Caco-2 (cell line): Measurements from ENCODE around the gene SSTR5. TPM values are rescaled to one million over a fixed set of nuclear protein-coding genes. Genes with fewer than 3 reads are reported as not detected.

ENCODE experiments used
- BruUV-seq: library from RNA; stranded (reverse); fragments of 400-500 nt; replicated peaks from 2 replicates; lab custom pipeline; 2021; lab: Mats Ljungman, UMichigan
- CTCF ChIA-PET: fragments of 300-600 bp; sonication (Branson Sonifier 250); formaldehyde crosslinking; loops from one replicate; lab custom pipeline; 2022; ENCODE audit warnings: antibody characterized with exemption; lab: Charles Lee
- POLR2A ChIA-PET: fragments of 300-600 bp; sonication (Branson Sonifier 250); formaldehyde crosslinking; loops from one replicate; lab custom pipeline; 2022; ENCODE audit warnings: antibody characterized with exemption; lab: Charles Lee
- DNase-seq, 2 experiments: peaks; one replicate each; pipeline versions ENCODE4 v3.0.0 to v3.0.0-alpha.2; 2020 to 2022
- H3K27me3 ChIP-seq: replicated peaks from 2 replicates; pipeline ENCODE4 v1.6.0; 2011; ENCODE audit warnings: low read length; ENCODE audit not compliant: control insufficient read depth, insufficient read depth
- H3K36me3 ChIP-seq: 2 replicates; pipeline ENCODE4 v1.5.1; 2011; ENCODE audit warnings: low read length; ENCODE audit not compliant: control insufficient read depth, insufficient read depth
- H3K4me1 ChIP-seq: fragments of 250-450 bp; sonication (Bioruptor Pico); 2 replicates; pipeline ENCODE4 v1.5.1; 2020; ENCODE audit warnings: mild to moderate bottlenecking
- H3K4me3 ChIP-seq: 2 replicates; pipeline ENCODE4 v1.5.1; 2011; ENCODE audit warnings: low read depth, mild to moderate bottlenecking, control low read depth, low read length
- H3K9me3 ChIP-seq: fragments of 250-450 bp; sonication (Bioruptor Pico); 2 replicates; pipeline ENCODE4 v1.5.1; 2020; ENCODE audit warnings: mild to moderate bottlenecking, moderate library complexity
- H3K27ac Mint-ChIP-seq: one replicate; pipeline ENCODE4 v1.8.0; 2022; ENCODE audit warnings: mixed read lengths; ENCODE audit not compliant: unreplicated experiment
- H3K27me3 Mint-ChIP-seq: one replicate; pipeline ENCODE4 v1.8.0; 2022; ENCODE audit warnings: mixed read lengths; ENCODE audit not compliant: insufficient read depth, unreplicated experiment
- H3K36me3 Mint-ChIP-seq: one replicate; pipeline ENCODE4 v1.8.0; 2022; ENCODE audit warnings: mild to moderate bottlenecking, mixed read lengths; ENCODE audit not compliant: insufficient read depth, unreplicated experiment
- H3K4me1 Mint-ChIP-seq: one replicate; pipeline ENCODE4 v1.8.0; 2022; ENCODE audit warnings: low read depth, mixed read lengths; ENCODE audit not compliant: unreplicated experiment
- H3K4me3 Mint-ChIP-seq: one replicate; pipeline ENCODE4 v1.8.0; 2022; ENCODE audit warnings: mild to moderate bottlenecking, moderate library complexity, mixed read lengths; ENCODE audit not compliant: unreplicated experiment
- H3K9me3 Mint-ChIP-seq: one replicate; pipeline ENCODE4 v1.8.0; 2022; ENCODE audit warnings: mixed read lengths; ENCODE audit not compliant: unreplicated experiment
- intact Hi-C: fragments of 100-400 bp; cut with micrococcal nuclease; formaldehyde crosslinking; loops from one replicate; pipeline ENCODE4 v1.10.0; 2022; ENCODE audit not compliant: unreplicated experiment
- total RNA-seq: library from RNA; stranded (reverse); gene quantifications from 2 replicates; pipeline ENCODE4 v1.2.3, GENCODE V29; 2022
- TF ChIP-seq, protein P1 (sequence below), 2 experiments: fragments of 200-600 bp in 1 of 2; IDR thresholded peaks; 1 replicate in 1 of 2; 2 replicates in 1 of 2; pipeline versions ENCODE4 v1.5.1 to v1.8.0; 2011 to 2022; ENCODE audit warnings: antibody characterized with exemption in 1 of 2, control low read depth in 1 of 2, inconsistent platforms in 1 of 2, low read depth in 1 of 2, low read length in 1 of 2, mild to moderate bottlenecking in 1 of 2, moderate library complexity in 1 of 2; ENCODE audit not compliant: insufficient read depth in 1 of 2, severe bottlenecking in 1 of 2, unreplicated experiment in 1 of 2

SSTR5 gene
- total RNA-seq, 1 experiment from 2014 or later, result 0.23 TPM

DNA sequence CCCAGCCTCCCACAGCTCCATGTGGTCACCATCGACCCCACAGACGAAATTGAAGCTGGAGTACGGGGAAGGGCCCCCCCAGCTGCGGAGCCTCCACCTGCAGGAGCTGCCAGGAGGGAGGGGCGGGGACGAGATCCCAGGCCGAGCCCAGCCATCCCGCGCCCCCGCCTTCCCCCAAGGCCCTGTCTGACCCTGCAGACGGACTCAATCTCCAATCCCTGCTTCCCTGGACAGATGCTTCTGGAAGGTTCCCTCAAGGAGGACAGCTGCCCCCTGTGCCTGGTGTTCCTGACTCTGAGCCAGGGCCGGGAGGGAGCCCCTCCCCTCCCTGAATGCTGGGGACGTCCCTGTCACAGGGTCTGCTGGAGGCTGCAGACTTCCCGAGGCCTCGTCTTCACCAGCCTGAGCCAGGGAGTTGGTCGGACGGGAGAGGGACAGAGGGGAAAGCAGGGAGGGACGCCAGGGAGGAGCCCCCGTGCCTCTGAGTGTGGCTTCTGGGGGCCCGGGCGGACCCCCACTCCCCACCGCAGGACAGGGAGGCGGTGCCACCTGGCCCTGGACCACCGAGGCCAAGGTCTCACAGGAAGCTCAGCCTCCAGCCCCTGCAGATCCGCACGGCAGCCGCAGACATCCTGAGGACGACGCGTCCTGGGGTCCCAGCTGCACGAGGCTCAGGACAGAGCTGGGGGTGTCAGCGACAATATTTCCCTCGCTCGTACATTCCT is 44.8 kb downstream of the SSTR5 start:
- TF ChIP-seq, protein P1, sequence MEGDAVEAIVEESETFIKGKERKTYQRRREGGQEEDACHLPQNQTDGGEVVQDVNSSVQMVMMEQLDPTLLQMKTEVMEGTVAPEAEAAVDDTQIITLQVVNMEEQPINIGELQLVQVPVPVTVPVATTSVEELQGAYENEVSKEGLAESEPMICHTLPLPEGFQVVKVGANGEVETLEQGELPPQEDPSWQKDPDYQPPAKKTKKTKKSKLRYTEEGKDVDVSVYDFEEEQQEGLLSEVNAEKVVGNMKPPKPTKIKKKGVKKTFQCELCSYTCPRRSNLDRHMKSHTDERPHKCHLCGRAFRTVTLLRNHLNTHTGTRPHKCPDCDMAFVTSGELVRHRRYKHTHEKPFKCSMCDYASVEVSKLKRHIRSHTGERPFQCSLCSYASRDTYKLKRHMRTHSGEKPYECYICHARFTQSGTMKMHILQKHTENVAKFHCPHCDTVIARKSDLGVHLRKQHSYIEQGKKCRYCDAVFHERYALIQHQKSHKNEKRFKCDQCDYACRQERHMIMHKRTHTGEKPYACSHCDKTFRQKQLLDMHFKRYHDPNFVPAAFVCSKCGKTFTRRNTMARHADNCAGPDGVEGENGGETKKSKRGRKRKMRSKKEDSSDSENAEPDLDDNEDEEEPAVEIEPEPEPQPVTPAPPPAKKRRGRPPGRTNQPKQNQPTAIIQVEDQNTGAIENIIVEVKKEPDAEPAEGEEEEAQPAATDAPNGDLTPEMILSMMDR (IDR thresholded peaks at IDR 0.05; ENCODE audit: insufficient read depth in 1 of 2, low read depth in 1 of 2, low read length in 1 of 2, severe bottlenecking in 1 of 2, unreplicated experiment in 1 of 2), result no peak
- Mint-ChIP-seq H3K4me3 (no peak overlapping the region), H3K27ac (no peak overlapping the region), H3K9me3 (no peaks in the 10 kb centered on the region), H3K36me3 (no peaks in the 10 kb centered on the region), H3K27me3 (no peaks in the 10 kb centered on the region), H3K4me1 (no peaks in the 10 kb centered on the region)
- Histone ChIP-seq H3K27me3 (no peaks in the 10 kb centered on the region), H3K4me1 (no peaks in the 10 kb centered on the region), H3K4me3 (no peak overlapping the region), H3K36me3 (no peaks in the 10 kb centered on the region), H3K9me3 (no peaks in the 10 kb centered on the region)
- intact Hi-C loops, result no loop called here
- ChIA-PET POLR2A (no interaction called here), CTCF (no interaction called here)
- no peak for DNase-seq
- no TSS peak for BruUV-seq

DNA sequence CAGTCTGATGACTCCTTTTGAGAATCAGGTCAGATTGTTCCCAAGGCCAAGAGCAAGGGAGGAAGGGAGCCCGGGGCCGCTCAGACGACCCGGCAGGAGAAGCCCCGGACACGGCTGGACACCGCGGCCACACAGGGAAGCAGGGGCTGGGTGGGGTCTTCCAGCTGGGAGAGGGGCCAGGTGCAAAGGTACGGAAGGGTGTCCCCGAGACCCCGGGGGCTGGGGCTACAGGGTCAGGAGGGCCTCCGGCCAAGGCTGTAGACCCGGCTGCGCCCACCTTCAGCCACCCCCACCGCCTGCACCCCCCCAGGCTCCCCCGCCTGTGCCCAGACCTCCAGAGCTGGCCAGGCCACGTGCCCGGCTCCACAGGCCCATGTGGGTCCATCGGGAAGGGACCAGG is 45.4 kb downstream of the SSTR5 start:
- ChIA-PET POLR2A (no interaction called here), CTCF (no interaction called here)
- TF ChIP-seq, protein P1 (IDR thresholded peaks at IDR 0.05; ENCODE audit: insufficient read depth in 1 of 2, low read depth in 1 of 2, low read length in 1 of 2, severe bottlenecking in 1 of 2, unreplicated experiment in 1 of 2), result no peak
- no peak overlapping the region for H3K27ac Mint-ChIP-seq
- H3K36me3 Mint-ChIP-seq, result no peaks in the 10 kb centered on the region
- no peak overlapping the region for H3K4me3 Mint-ChIP-seq
- H3K27me3 Mint-ChIP-seq, result no peaks in the 10 kb centered on the region
- Histone ChIP-seq H3K36me3 (no peaks in the 10 kb centered on the region), H3K27me3 (no peaks in the 10 kb centered on the region), H3K4me1 (no peaks in the 10 kb centered on the region), H3K4me3 (no peak overlapping the region), H3K9me3 (no peaks in the 10 kb centered on the region)
- no peaks in the 10 kb centered on the region for H3K9me3 Mint-ChIP-seq
- intact Hi-C loops, result no loop called here
- no TSS peak for BruUV-seq
- DNase-seq, result no peak
- H3K4me1 Mint-ChIP-seq, result no peaks in the 10 kb centered on the region

DNA sequence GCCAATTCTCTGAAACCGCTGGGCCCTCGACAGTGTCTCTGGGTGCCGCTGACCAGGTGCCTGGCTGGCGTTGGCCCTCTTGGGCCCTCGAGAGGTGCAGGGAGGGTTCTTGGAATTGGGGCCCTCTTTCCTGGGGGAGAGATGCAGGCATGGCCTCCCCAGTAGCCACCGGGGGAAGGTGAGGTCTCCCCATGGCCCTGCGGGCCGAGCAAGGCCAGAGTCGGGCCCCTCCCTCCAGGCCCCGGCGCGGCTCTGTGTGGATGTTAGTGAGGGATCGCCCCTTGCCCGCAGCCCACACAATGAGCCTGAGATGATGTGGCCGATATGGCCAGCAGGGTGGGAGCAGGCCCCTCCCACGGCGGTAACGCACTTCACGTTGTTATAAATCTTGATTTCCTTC is 46.6 kb downstream of the SSTR5 start:
- no peaks in the 10 kb centered on the region for H3K9me3 Mint-ChIP-seq
- Histone ChIP-seq H3K4me1 (no peaks in the 10 kb centered on the region), H3K36me3 (no peaks in the 10 kb centered on the region), H3K9me3 (no peaks in the 10 kb centered on the region), H3K27me3 (no peaks in the 10 kb centered on the region), H3K4me3 (no peak overlapping the region)
- no peaks in the 10 kb centered on the region for H3K27me3 Mint-ChIP-seq
- POLR2A ChIA-PET, result no interaction called here
- CTCF ChIA-PET, result no interaction called here
- BruUV-seq, result no TSS peak
- intact Hi-C loops, result no loop called here
- H3K4me1 Mint-ChIP-seq, result no peaks in the 10 kb centered on the region
- no peak overlapping the region for H3K4me3 Mint-ChIP-seq
- DNase-seq, result no peak
- no peak overlapping the region for H3K27ac Mint-ChIP-seq
- H3K36me3 Mint-ChIP-seq, result no peaks in the 10 kb centered on the region
- TF ChIP-seq, protein P1 (IDR thresholded peaks at IDR 0.05; ENCODE audit: insufficient read depth in 1 of 2, low read depth in 1 of 2, low read length in 1 of 2, severe bottlenecking in 1 of 2, unreplicated experiment in 1 of 2), result no peak
